ENCODE data around the gene SP140. TPM values are rescaled to one million over a fixed set of nuclear protein-coding genes. Genes with fewer than 3 reads are reported as not detected.

SP140 gene
- total RNA-seq, 1 donor from 2014 or later, result 0.47 TPM

- DNase-seq (no peak), ATAC-seq (no peak)
- intact Hi-C loops (cut with micrococcal nuclease), result no loop called here
These were observed 121.5 kb downstream of the SP140 start for GRCh38 chr2:230346921-230347533.

GRCh38 chr2:230347659-230348305 is 122.2 kb downstream of the SP140 start:
- ATAC-seq (peak; percentile 37), DNase-seq (no peak)
- intact Hi-C loops (cut with micrococcal nuclease), result no loop called here

DNA sequence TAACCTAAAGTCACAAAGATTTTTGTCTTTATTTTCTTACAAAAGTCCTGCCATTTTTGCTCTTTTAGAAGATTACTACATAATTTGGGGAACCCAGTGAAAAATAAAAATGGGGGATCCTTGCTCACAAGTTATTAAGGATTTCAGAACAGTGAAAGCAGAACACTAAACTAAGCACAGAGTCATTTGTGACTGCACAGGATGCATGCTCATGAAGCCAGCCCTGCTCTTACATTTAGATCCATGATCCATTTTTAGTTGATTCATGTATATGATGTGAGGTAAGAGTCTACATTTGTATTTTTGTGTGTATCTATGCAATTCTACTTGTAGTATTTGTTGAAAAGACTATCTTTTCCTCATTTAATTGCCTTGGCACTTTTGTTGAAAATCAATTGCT is 123.3 kb downstream of the SP140 start:
- DNase-seq (no peak), ATAC-seq (no peak)
- intact Hi-C loops (cut with micrococcal nuclease), result no loop called here

GRCh38 chr2:230356084-230356483 is 130.5 kb downstream of the SP140 start:
- DNase-seq, result no peak
- peak; percentile 42 for ATAC-seq
- intact Hi-C loops (cut with micrococcal nuclease), result no loop called here

- intact Hi-C loops (cut with micrococcal nuclease), result no loop called here
- ATAC-seq (no peak), DNase-seq (no peak)
These were observed 132.8 kb downstream of the SP140 start for GRCh38 chr2:230358305-230358704.

DNA sequence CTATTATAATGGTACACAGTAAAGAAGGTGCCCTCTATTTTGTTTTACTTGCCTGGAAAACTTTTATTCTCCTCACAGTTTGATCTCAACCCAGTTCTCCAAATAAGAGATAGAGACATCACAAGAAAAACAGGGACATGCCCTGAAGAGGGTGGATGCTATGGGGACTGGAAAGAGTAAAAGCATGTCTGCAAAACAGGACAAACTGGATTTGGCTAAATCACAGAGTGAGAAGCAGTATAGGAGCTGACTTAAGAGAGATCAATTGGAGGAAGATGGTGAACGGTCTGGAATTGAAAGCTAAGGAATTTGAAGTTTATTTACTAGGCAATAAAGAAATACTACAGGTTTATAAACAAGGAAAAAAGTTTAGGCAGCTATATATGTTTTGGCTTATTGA is 134.5 kb downstream of the SP140 start:
- intact Hi-C loops (cut with micrococcal nuclease), result no loop called here

GRCh38 chr2:230362030-230362691 is 136.6 kb downstream of the SP140 start:
- intact Hi-C loops (cut with micrococcal nuclease), result no loop called here
- ATAC-seq (no peak), DNase-seq (no peak)

More for the DNA sequence above, 134.5 kb downstream of the SP140 start:
- DNase-seq (no peak), ATAC-seq (no peak)

Other genes with a start within 250 kb of the SP140 start
- 4.0 TPM for gene SLC16A14, start 156.8 kb upstream of the SP140 start, total RNA-seq
- 10.6 TPM for gene SP110, start 5.8 kb upstream of the SP140 start, total RNA-seq
- gene SP140L, start 101.5 kb downstream of the SP140 start, total RNA-seq, result 5.7 TPM
- 69.2 TPM for gene SP100, start 190.5 kb downstream of the SP140 start, total RNA-seq

Measured in left ventricle myocardium superior (tissue), 1 donor.